GM18520 (cell line): ENCODE data around the gene SDF4.

Experiments used
- ATAC-seq: cut with Tn5 transposase; IDR thresholded peaks from one replicate; pipeline ENCODE4 v1.9.1; 2021; ENCODE audit not compliant: unreplicated experiment

Gene SDF4

GRCh38 chr1:1229770-1230169, 2.0 kb downstream of the SDF4 start:
- ATAC-seq, result no peak

DNA sequence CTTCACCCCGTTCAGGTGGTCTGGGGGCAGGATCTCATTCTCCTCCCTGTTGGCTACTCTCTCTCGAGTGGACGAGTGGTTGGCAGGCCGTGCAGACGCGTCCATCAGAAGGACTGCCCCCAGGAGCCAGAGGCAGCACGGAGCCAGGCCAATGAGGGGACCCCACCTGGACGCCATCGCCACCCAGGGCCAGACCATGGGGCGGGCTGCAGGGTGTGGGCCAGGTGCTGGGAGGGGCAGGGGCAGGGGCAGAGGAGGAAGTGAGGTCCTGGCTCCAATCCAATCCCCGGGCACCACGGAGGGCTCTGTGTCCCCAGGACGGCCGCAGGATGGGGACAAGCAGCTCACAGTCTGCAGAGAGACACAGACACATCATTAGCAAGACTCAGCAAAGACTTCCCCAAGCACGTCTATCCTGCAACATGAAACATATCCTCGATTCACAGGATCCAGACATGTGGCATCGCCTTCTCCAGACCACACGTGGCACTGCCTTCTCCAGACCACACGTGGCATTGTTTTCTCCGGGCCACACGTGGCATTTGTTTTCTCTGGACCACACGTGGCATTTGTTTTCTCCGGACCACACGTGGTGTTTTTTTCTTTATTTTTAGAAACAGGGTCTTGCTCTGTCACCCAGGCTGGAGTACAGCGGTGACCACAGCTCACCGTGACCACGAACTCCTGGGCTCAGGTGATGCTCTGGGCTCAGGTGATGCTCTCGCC, 3.0 kb downstream of the SDF4 start:
- ATAC-seq, result no peak

- ATAC-seq, result no peak
These were observed 3.6 kb downstream of the SDF4 start for GRCh38 chr1:1228187-1228586.

GRCh38 chr1:1227386-1227785, 4.4 kb downstream of the SDF4 start:
- no peak for ATAC-seq

GRCh38 chr1:1226566-1227362, 5.0 kb downstream of the SDF4 start:
- ATAC-seq, result no peak

DNA sequence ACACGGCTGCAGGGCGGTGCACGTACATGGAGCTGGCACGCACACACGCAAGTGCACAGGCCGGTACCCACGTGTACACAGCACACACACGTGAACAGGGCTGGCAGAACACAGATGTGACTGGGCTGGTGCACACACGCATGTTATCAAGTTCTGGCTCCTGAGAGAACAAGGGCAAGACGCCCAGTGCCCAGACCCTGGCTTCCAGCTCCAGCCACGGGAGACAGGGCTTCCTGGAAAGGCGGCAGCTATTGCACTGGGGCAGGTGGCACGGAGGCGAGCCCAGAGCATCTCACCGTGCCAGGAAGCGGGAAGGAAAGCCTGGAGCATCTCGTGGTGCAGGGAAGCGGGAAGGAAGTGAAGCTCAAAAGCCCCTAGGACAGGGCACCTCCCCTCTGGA, 5.9 kb downstream of the SDF4 start:
- ATAC-seq, result no peak

DNA sequence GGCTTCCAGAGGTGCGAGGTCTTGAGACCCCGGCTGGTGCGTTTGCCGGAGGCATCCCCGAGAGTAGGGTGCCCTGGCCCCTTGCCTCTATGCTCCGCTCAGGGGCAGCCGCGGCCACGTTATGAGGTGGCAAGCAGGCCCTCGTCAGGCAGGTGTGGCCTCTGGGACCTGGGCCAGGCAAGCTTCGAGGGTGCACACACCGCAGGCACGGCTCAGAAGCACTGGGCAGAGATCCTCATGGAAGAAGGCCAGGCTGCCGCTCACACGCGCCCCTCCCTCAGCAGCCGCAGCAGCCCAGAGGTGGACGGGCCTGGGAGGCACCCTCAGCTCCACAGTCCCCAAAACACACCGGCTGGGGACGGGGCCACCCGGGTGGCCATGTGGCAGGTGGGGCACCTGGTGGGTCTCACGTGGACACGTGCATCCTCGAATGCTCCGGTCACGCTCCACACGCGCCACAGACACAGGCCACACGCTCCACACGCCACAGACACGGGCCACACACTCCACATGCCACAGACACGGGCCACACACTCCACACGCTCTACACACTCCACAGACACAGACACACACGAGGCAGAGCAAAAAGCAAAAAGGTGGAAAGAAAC, 6.5 kb downstream of the SDF4 start:
- no peak for ATAC-seq

DNA sequence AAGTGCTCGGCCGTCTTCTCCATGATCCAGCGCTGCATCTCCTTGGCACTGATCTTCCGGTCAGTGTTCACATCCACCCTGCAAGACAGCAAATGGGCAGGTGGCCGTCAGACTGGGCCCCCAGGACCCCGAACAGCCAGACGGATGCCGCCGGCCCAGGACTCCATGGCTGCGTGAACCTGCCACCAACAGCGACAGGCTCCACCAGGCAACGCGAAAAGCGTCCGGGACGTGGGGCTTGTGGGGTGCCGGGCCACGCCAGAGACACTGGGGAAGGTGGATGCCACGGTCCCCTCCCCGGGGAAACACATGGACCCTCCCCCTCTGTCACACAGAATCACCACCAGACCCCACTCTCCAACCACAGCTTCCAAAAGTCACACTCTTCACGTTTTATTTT, 7.9 kb downstream of the SDF4 start:
- ATAC-seq, result no peak

DNA sequence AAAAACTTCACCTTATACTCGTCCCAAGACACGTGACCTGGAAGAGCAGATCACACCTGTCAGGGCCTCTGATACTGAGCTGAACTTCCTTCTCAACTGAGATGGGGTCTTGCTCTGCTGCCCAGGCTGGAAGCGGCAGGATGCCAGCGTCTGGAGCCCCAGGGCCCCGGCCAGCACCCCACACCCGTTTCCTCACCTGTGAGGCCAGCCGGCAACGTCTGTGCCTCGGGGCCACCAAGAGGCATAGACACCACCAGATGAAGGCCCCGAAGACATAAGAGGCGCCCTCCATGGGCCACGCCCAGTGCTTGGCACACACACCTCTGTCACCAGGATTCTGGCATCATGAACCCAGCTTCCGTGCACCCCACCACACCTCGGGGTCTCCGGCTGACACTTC, 8.5 kb downstream of the SDF4 start:
- no peak for ATAC-seq

DNA sequence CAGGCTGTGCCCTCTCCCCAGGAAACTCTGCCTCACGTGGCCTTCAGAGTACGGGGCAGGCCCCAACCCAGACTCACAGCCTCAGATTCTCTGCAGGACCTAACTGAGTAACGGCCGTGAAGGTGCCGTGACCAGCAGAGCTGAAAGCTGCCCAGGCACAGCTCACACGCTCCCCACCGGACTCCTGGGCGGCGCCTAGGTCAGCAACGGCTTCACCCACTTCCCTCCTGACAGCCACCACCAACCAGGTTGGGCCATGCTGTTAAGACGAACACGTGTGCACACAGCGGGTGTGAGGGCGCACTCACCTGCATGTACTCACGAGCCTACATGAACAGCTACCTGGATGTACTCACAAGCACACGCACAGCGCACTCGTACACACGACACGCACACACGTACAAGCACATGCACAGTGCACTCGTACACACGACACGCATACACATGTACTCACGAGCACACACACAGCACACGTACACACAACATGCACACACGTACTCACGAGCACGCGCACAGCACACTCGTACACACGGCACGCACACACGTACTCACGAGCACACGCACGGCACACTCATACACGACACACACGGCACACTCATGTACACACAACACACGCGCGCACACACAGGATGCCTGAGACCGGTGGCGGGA, 9.1 kb downstream of the SDF4 start:
- ATAC-seq, result no peak

- ATAC-seq, result no peak
These were observed 9.8 kb downstream of the SDF4 start for GRCh38 chr1:1221887-1222574.

DNA sequence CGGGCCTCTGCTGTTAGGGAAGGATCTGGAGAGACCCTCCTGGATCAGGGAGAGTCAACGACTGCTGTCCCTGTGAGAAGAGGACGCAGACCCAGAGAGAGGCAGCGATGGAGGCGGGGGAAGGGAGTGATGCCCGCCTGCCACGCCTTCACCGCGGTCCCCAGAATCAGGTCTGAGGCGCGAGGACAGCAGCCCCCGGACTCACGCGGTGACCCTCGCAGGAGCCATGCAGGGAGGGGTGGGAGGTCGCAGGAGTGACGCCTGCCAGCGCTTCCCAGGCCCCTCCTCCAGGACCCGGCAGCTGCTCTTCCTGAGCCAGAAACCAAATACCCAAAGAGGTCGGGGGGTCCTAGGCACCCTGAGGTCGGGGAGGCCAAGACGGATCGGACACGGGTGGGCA, 11.6 kb downstream of the SDF4 start:
- no peak for ATAC-seq

DNA sequence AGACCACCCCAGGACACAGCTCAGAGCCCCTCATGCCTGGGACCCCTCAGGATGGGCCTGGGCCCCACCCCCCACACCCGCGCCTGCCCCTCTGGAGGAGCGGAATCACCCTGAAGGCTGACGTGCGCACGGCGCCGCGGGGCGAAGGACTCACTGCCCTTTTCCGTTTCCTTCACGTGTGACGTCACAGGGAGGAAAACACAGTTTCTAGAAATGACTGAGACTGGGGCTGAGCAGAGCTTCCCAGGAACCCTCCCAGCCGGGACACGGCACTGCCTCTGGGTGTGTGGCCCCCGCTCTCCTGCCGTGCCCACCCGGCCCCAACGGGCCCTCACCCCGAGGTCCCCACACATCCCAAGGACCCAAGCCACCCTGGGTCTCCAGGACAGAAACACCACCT, 12.5 kb downstream of the SDF4 start:
- ATAC-seq, result no peak

DNA sequence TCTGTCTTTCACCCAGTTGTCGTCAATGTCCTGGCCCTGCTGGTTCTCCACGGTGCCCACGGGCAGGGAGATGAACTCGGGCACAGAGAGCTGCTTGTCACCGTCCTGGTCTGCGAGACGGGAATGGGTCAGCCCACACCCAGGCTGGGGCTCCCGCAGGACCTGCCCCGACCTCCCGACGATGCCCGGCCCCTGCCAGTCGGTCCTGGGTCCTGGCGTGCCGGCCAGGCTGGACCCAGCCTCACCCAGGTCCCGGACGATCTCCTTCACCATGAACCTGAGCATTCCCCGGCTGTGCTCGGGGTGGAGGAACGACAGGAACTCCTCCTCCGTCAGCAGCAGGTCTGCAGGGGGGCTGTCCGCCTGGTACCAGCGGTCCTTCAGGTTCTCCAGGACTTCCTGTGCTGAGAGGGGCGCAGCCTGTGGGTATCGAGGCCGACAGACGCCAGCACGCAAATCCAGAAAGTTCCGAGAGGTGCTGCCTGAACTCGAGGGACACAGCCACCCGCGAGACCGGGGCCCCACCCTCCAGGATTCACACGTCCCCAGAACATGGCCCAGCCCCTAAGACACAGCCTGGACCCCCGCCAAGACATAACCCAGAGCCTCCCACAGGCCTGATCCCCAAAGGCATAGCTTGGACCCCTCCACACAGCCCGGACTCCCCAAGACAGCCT, 13.1 kb downstream of the SDF4 start:
- ATAC-seq, result no peak

- no peak for ATAC-seq
These were observed 13.9 kb downstream of the SDF4 start for GRCh38 chr1:1217621-1218523.

DNA sequence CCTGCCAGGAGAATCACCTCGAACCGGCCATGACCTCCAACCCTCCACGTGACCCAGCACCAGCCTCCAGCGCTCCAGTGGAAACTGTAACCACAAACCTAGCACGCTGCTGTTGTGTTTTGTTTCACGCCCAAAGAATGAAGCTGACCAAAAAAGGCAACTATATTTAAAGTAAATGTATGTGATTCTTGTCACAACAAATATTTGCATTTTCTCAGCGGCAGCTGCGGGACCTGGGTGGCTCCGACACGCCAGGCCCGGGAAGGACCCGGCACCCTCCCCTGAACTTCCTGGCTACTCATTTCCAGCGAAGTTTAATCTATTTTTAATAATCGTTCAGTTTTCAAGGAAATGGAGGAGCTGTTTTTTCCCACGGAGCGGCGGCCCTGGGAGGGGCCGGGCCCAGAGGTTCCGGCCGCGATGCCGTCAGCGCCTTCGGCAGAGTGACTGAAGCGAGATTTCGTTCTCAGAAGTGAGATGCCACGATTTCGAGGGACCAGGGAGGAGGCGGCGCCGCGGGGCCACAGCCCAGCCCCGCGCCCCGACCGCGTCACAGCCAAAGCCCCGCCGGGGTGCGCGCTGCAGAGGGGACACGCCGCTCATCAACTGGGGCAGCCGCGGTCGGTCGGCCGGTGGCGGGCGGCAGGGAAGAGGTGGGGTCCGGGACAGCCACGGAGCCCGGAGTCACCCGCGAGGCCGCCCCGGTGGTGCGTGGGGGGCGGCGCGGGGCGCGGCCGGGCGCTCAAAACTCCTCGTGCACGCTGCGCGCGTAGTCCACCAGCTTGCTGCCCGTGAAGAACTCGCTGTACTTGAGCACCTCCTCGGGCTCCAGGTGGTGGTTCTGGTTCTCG, 14.8 kb downstream of the SDF4 start:
- no peak for ATAC-seq

DNA sequence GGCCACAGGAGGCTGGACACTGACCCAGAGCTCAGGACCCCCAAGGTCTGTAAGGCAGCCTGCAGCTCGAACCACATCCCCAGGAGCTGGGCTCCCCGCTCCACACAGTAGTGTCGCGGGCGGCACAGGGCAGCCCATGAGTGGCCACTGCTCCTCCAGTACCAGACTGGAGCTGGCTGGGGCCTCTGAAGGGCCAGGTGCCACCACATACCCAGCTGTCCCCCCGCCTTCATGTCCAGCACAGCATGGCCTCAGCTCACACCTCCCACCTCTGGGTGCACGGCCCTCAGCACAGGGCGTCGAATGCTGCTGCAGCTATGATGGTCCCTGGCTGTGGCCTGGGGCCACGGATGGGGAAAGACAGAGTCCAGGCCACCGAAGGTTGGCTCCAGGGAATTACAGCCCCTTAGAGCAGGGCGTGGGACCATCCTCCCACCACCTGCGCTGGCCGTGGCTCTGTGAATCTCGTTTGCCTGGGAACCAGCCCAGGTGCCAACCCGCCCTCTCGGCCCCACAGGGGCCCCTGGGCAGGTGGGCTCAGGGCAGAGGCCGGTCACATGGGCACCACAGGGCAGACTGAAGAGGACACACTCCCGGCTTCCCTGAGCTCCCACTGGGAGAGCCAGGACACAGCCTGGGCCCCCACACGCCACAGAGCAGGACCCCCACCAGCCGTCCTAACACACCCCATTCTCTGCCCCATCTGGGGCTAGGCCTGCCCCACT, 15.8 kb downstream of the SDF4 start:
- ATAC-seq, result no peak

GRCh38 chr1:1215080-1215676, 16.6 kb downstream of the SDF4 start:
- no peak for ATAC-seq
